GM18909 (cell line): ENCODE results near the gene OTOF.
"Not testable (repeated sequence)": the region's sequence is repeated elsewhere in the genome, so short reads cannot be mapped to it uniquely, and the experiment has no call there.

Experiments
- ATAC-seq: cut with Tn5 transposase; IDR thresholded peaks from one replicate; pipeline ENCODE4 v1.9.1; 2021; ENCODE audit warnings: mild to moderate bottlenecking; ENCODE audit not compliant: unreplicated experiment, poor library complexity

The OTOF gene

DNA sequence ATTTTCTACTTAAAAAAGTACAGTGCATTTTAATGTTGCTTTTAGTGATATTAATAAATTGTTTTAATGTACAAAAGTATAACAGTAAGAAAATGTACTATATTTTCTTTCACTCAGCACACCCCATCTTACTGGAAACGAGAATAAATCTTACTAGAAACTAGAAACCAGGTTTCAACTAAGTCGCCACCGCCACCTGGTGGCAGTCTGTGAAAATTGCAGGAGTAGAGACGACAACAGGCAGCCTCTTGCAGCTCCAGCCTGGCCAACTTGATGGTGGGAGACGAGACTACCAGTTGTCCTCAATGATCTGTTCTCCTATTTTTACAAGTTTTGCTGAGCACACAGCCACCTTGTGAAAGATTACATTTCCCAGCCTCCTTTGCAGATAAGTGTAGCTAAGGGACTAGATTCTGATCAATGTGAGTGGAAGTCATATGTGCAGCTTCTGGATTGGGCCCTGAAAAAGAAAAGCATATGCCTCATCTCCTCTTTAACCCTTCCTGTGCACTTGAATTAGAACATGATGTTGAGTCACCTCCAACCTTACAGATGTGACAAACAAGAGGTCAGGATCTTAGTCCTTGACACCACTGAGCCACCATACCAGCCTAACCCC, 8.7 kb downstream of the OTOF start:
- ATAC-seq: no peak

DNA sequence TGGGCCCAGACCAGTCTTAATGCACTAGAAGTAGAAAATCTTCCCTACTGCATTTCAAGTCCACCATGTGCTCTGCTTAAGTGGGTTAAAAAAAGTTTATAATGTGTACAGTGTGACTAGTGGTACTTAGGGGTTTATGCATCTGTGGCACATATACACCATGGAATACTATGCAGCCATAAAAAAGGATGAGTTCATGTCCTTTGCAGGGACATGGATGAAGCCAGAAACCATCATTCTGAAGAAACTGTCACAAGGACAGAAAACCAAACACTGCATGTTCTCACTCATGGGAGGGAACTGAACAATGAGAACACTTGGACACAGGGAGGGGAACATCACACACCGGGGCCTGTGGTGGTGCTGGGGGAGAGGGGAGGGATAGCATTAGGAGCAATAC, 9.4 kb downstream of the OTOF start:
- not testable (repeated sequence) for ATAC-seq

DNA sequence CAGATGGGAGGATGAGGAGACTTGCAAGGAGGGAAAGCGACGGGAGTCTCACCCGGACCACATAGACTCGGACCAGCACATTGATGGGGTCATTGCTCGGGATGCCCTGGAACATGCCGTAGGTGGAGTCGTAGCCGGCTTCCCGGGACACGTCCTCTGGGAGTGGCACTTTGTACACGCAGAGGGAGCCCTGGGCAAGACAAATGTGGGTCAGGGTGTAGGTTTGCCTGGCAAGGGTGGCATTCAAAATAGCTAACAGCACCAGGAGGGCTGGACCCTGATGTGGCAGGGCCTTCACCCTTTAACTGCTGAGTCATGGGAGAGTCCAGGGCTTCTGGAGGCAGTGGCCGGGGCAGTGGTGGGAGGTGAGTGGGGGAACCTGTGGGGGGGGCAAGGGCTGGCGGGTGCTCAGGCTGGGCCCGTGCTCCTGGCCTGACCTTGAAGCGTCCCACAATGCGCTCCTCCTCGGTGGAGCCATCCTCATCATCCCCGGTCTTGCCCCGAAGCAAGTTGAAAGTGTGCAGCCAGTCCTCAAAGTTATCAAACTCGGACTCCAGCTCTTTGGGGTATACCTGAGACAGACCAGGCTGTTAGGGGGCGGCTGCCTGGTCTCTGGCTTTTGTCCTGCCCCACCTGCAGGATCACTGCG, 11.1 kb downstream of the OTOF start:
- ATAC-seq: no peak

DNA sequence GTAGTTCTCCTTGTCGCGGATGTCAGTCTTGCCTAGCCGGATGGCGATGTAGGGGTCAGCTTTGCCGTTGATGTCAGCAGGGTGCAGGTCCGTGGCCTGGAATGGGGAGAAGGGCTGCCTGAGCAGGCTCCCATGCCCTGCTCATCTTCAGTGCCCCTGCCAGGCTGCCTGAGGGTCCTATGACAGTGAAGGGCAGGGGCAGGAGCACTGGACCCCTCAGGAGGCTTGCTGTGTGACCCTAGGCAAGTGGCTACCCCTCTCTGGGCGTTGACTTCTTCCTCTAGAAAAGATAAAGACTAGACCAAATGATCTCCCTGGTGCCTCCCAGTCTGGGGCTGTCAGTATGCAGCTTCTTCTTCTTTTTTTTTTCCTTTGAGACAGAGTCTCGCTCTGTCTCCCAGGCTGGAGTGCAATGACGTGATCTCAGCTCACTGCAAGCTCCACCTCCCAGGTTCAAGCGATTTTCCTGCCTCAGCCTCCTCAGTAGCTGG, 11.9 kb downstream of the OTOF start:
- no peak for ATAC-seq

DNA sequence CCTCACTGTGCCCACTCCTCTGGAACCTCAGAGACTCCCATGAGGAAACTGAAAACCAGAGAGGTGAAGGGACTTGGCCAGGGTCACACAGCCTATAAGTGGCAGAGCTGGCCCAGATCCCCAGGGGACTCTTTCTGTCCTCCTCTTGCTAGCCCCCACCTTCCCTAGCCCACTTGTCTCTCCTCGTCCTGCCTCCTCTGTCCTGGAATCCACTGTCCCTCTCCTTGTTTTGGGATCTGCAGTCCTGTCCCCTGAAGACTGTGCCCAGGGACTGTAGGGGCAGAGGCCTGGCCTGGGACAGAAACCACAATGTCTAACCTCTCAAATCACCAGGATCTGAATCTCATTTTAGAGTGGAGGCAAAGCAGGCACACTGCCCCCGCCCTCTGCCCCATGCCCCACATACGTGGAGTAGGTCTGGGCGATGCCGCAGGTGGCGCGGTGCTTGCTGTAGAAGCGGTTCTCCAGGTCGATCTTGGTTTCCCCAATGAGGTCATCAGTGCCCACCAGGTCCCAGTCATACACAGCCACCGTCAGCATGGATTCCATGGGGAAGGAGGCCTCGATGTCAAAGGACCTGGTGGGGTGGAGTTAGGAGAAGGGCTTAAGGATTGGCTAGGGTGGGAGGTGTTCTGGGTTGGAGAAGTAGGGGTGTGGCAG, 12.5 kb downstream of the OTOF start:
- no peak for ATAC-seq

DNA sequence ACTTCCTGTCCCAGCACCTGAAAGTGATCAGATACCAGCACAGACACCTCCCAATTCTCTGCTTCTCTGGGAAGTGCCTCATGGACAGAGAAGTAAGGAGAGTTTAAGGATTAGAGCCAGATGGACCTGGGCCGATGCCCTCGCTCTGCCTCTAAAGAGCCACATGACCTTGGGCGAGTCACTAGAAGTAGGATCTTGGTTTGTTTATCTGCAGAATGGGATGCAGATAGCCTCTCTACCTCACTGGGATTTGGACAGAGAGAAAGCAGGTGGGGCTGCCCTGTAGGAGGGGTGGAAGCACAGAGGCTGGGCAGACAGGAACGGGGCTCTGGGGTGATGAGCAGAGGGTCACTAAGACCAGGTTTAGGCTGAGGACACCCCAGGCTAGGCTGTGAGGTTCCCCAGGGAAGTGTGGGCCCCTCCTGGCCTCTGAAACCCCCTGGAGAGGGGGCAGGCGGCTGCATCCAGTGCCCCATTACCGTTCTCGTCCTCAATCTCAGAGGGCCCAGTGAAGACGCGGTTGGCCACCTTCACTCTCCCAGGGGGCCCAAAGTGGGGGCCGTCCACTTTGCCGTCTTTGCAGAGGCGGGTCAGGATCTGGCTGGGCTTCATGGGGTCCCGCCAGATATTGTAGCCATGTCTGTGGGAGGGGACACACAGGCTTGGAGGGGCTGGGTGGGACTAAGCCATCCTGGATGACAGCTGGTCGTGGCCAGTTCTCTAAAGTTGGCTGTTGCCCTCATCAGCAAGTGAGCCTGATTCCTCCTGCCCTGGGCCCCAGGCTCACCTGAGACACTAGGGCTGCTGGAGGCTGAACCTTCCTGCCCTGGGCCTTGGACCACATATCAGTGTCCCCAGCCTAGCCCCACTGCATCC, 13.3 kb downstream of the OTOF start:
- ATAC-seq: no peak

DNA sequence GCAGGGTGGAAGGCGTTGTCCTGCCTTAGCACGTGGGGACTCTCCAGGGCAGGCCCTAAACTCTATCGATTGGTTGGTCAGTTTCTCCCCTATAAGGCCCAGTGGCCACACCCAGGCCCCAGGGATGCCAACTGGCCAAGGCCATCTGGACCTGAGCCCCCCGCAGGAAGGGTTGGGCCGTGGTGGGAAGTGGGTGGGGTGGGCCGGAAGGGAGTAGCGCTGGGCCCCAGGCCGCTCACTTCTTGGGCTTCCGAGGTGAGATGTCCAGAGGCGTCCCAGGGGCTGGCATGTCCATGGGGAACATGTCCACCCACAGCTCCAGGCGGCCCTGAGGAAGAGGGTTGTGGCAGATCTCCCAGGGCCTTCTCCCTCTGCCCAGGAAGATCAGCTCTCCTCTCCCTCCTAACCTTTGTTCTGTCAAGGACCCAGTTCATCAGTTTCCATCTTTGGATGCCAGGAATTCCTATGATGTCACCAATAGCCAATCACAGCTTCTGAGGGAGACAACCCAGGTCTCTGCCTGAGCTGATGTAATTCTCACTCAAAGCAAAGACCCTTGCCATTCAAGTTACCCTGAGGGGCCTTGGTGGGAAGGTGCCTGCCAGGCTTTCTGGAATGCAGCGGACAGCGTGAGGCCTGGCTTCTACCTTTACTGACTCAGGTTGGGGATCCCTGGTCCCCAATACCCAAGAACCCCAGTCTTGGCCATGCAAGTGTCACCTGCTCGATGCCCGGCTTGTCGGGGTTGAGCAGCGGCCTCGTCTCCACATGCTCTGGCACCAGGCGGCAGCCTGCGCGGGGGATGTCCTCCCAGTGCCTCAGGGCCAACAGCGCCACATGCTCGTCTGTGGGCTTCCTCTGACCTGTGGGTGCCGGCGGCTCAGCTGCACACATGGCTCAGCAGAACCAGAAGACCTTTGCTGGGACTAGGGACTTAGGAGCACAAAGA, 14.4 kb downstream of the OTOF start:
- ATAC-seq: no peak

DNA sequence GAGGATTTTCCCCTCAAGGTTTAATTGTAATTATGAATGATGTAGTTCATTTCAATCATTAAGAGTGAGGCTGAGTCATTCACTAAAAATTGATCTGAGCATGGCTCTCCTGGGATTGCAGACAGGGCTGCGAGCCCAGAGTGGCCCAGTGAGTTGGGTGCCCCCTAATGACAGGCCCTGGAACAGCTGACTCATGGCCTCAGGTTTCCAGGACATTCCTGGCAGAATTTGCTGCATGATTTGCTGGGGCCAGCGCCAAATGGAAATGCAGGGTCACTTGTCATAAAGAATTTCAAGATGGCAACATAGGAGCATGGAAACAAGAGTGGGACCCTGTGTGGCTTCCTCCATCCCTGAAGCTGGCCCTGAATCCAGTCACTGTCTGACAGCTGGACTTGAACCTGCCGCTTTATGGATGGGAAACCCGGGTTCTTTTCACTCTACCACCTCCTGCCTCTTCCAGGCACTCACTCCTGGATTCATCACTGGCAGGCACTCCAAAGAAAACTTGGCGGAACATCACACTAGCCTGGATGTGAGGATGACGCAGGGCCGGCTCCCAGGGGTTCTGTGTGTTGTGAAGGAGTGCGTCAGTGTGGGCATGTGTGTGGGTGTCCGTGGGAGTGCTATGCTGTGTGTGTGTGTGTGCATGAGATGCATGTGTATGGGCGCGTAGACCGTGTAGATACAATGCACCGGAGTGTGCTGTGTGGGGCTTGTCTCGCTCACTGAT, 15.2 kb downstream of the OTOF start:
- no peak for ATAC-seq

DNA sequence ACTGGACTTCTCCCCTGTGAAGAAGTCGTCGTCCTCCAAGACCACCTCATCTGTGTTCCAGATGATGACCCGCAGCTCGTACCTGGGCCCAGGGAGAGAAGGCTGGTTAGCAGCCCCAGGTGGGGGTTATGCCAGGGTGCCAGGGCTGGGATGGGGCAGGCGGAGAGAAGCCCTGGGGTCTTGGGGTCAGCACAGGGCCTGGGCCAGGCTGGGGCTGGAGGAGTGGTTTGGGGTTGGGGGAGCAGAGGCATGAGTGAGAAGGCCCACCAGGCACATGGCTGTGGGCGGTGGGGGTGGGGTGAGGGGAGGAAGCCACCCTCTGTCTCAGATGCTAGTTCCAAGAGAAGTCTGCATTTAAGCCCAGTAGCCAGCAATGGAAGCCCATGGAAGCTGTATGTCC, 15.8 kb downstream of the OTOF start:
- no peak for ATAC-seq

DNA sequence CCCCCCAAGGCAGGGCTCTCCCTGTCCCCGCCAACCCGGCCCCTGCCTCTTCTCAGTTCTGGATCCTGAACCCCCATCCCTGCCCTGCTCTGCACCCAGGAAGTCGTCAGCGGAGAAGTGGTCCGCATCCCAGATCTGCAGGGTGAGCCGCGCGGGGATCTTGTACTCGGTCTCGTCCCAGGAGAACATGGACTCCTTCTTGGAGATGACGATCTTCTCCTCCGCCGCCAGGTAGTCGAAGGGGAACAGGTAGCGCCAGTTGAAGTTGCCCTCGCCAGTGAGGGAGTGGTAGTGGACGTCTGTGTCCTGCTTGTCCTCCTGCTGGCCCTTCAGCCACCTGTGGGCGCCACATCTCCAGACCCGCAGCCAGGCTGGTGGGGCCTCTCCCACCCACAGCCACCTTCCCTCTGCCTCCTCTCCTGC, 16.3 kb downstream of the OTOF start:
- ATAC-seq: no peak

DNA sequence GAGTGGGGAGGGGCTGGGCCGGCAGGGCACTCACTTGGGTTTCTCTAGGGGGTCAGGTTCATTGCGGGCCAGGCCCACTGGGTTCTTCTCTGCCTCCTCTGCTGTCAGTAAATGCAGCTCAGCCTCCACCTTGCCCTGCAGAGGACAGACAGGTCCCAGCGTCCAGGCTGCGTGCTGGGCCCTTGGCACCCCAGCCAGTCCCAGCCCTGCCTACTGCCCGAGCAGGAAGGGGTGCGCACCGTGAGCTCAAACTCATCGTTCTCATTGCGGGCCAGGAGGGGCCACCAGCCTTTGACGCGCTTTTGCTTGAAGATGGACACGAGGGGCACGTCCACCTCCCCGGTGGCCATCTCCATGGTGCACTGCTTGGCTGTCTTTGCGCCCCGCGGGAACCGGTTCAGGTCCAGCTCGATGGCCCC, 17.3 kb downstream of the OTOF start:
- ATAC-seq: no peak

DNA sequence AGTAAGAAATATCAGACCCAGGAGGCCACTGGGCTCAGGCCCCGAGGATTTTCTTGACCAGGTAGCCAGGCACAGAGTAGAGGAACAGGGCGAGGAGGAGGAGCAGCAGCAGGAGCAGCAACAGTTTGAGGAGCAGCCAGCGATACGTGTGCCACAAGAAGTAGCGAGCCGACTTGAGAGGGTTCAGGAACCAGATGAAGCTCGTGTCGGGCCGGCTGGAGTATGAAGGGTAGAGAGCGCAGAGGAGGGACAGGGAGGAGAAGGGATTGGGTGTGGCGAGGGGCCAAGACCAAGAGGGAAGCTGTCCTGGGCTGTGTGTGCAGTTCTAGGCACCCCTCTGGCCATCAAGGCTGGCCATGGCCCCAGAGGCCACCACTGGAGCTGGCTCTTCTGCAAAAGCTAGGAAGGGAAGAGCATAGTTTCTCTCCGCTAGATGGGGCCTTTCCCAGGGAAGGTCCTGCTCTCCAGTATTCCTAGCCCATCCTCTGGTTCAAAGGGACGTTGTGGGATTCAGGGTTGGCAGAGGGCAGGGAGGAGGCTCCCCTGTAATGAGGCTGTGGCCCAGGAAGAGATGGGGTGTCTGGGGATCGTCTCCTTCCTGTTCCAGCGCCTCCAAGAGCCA, 17.8 kb downstream of the OTOF start:
- ATAC-seq: no peak

DNA sequence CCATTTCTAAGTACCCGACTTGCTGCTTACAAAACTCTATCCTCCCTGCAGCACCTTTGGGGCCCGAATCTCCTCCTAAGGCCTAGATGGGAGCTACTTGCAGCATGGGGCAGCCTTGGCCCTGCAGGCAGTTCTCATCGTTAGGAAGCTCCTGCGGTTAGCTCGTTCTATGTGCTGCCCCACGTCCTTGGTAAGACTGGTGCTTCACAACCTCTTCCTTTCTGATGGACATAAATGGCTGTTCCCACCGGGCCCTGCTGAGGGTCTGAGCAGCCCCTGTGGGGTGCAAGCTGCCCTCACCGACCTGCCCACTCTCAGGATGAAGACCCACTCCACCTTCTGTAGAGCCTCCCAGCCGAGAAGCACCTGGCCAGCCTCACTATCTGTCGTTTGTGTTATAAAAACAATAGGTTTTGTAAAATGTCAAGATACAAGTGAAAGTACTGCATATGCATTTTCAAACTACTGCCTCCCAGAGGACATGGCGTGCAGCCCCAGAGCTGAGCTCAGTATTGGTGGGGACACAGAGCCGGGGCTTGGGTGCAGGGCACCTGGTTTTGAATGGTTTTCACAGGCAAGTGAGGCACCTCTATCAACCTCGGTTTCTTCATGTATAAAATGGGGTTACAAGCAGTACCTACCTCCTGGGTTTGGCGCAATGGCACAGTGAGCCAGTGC, 19.4 kb downstream of the OTOF start:
- no peak for ATAC-seq

DNA sequence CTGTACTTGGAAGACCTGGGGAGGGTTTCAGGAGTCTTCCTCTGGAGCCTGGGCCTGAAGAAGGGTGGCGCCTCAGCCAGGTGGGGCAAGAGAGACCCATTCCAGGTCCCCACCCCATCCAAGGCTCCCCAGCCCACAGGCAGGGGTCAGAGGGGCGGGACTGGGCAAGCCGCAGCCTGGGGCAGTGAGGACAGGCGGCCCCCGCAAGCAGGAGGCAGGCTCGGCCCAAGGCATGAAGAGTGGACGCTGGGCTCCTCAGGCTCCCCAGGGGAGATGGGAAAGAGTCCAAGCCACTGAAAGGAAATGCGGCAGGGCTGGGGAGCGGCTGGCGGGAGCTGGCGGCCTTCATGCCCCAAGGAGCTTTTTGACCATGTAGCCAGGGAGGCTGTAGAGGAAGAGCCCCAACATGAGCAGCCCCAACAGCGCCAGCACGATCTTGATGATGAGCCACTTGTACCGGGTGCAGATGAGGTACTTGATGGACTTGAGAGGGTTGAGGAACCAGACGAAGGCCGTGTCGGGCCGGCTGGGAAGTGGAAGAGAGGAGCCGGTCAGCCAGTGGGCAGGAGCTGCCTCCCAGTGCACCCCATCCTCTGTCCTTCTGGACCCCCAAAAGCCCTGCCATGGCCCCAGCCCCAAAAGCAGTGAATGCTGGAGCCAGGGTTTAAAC, 20.1 kb downstream of the OTOF start:
- ATAC-seq: no peak

DNA sequence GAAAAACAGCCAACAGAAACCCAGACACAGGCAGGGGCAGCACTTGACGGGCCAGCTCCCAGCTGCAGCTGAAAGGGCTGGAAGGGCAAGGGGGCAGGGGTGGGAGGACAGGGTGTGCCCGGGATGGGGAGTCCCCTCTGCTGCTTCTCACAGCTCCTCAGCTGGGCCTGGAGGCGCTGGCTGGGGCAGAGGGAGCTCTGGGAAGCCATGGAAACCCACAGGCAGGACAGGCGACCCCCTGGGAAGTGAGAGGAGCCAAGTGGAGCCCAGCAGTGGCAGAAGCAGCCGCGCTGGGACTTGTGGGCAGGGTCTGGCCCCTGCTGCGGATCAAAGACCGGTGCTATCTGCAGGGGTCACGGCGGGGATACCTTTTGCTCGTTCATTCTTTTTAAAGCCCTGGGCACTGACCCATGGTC, 20.7 kb downstream of the OTOF start:
- ATAC-seq: no peak

DNA sequence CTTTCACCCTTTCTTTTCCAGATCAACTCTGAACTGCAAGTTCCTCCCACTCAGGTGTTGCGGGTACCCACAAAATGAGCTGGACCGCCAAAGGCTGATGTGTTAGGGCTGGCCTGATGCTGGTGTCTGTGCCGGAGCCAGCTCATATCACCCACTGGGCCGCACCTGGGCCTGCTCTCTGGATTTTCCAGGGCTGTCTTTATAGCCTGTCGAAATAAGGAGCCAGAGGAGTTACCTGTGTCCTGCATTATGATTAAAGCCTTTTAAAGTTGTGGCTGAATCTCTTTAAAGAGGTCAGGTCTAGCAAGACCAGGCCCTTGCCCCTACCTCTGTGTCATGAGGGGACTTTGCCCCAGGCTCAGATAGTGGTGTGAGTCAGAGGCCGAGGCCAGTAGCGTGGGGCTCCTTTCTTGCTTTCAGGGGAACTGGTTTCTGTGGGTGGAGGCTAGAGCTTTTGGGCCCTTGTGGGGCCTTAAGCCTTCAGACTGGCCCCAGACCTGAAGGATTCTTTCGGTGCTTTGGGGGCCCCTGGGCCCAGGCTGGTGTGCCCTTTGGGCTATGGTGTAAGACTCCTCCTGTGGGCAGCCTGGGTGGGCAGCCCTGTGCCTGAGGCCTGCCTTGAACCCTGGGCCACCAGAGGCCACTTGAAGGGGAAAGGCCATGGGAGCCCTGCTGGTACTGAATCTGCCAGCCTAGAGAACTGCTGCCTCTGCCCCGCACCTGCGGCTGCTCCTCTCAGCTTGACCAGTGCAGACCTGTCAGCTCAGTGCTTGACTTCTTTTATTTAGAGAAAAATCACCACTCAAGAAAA, 21.3 kb downstream of the OTOF start:
- no peak for ATAC-seq
